ENCODE results near the gene SUMO3. TPM values are rescaled to one million over a fixed set of nuclear protein-coding genes. Genes with fewer than 3 reads are reported as not detected.

The SUMO3 gene
- total RNA-seq, 1 donor from 2014 or later = 69.0 TPM

DNA sequence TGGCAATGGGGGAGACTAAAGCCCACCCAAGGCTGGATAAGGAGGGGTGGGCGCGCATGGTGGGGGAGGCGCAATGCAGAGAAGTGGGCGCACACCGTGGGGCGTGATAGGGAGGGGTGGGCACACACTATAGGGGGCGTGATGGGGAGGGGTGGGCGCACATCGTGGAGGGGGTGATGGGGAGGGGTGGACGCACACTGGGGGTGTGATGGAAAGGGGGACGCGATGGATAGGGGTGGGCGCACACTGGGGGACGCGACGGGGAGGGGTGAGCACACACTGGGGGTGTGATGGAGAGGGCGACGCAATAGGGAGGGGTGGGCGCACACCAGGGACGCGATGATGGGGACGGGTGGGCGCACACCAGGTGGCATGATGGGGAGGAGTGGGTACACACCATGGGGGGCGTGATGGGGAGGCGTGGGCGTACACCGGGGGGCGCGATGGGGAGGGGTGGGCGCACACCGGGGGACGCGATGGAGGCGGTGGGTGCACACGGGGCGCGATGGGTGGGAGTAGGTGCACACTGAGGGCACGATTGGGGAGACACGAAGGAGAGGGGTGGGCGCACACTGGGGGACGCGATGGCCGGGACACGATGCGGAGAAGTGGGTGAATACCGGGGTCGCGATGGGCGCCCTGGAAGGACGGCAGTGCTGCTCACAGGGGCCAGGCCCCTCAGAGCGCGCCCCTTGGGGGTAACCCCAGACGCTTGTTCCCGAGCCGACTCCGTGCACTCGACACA, 929 bp downstream of the SUMO3 start:
- H3K9me3 Mint-ChIP-seq (ENCODE audit: unreplicated experiment) = peaks cover 7% of the 10 kb centered on the region
- H3K27ac Mint-ChIP-seq (ENCODE audit: unreplicated experiment) = no peak overlapping the region
- no peak for TF ChIP-seq CTCF (IDR thresholded peaks at IDR 0.05; ENCODE audit: unreplicated experiment)

GRCh38 chr21:44815852-44816628, 1.8 kb downstream of the SUMO3 start:
- H3K27me3 Mint-ChIP-seq (ENCODE audit: unreplicated experiment) = peaks cover 5% of the 10 kb centered on the region
- H3K9me3 Mint-ChIP-seq (ENCODE audit: unreplicated experiment) = peaks cover 7% of the 10 kb centered on the region
- H3K36me3 Mint-ChIP-seq (ENCODE audit: low read depth, unreplicated experiment) = peaks cover 15% of the 10 kb centered on the region
- peaks cover 8% of the 10 kb centered on the region for H3K4me1 Mint-ChIP-seq (ENCODE audit: unreplicated experiment)
- TF ChIP-seq CTCF (IDR thresholded peaks at IDR 0.05; ENCODE audit: unreplicated experiment) = no peak
- H3K4me3 Mint-ChIP-seq (ENCODE audit: unreplicated experiment) = peak overlapping the region; percentile 87
- no peak for DNase-seq (ENCODE audit: low spot score)
- H3K27ac Mint-ChIP-seq (ENCODE audit: unreplicated experiment) = no peak overlapping the region

More for the DNA sequence above, 929 bp downstream of the SUMO3 start:
- peak overlapping the region; percentile 87 for H3K4me3 Mint-ChIP-seq (ENCODE audit: unreplicated experiment)
- H3K4me1 Mint-ChIP-seq (ENCODE audit: unreplicated experiment) = peaks cover 8% of the 10 kb centered on the region
- H3K36me3 Mint-ChIP-seq (ENCODE audit: low read depth, unreplicated experiment) = peaks cover 11% of the 10 kb centered on the region
- DNase-seq (ENCODE audit: low spot score) = peak; percentile 5
- H3K27me3 Mint-ChIP-seq (ENCODE audit: unreplicated experiment) = peaks cover 5% of the 10 kb centered on the region

GRCh38 chr21:44815225-44815624, 2.6 kb downstream of the SUMO3 start:
- peaks cover 3% of the 10 kb centered on the region for H3K27me3 Mint-ChIP-seq (ENCODE audit: unreplicated experiment)
- peaks cover 15% of the 10 kb centered on the region for H3K36me3 Mint-ChIP-seq (ENCODE audit: low read depth, unreplicated experiment)
- H3K27ac Mint-ChIP-seq (ENCODE audit: unreplicated experiment) = no peak overlapping the region
- H3K4me3 Mint-ChIP-seq (ENCODE audit: unreplicated experiment) = no peak overlapping the region
- H3K4me1 Mint-ChIP-seq (ENCODE audit: unreplicated experiment) = peaks cover 8% of the 10 kb centered on the region
- no peak for TF ChIP-seq CTCF (IDR thresholded peaks at IDR 0.05; ENCODE audit: unreplicated experiment)
- DNase-seq (ENCODE audit: low spot score) = no peak
- peaks cover 7% of the 10 kb centered on the region for H3K9me3 Mint-ChIP-seq (ENCODE audit: unreplicated experiment)

DNA sequence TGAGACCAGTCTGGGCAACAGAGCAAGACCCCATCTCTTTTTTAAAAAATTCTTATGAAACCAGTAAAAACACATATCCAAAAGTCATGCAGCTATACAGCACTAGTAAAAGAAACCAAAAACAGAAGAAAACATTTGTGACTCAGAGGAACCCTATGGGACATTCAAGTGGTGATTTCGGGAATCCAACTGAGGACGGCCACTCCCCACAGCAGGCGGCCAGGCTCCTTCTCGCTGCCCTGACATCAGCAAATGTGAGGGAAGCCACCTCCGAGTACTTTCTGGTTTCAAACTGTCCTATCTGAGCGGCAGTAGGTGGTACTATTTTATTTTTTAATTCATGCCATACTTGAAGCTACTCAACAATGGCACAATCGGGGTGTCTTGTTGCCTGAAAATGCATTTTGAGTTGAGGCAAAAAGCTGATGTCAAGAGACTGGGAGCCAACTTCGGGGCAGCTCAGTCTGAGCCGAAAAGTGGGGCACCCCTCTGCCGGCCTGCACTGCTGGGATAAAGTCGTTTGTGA, 3.3 kb downstream of the SUMO3 start:
- H3K27me3 Mint-ChIP-seq (ENCODE audit: unreplicated experiment) = peaks cover 3% of the 10 kb centered on the region
- no peak overlapping the region for H3K27ac Mint-ChIP-seq (ENCODE audit: unreplicated experiment)
- H3K4me1 Mint-ChIP-seq (ENCODE audit: unreplicated experiment) = peaks cover 8% of the 10 kb centered on the region
- no peak overlapping the region for H3K4me3 Mint-ChIP-seq (ENCODE audit: unreplicated experiment)
- TF ChIP-seq CTCF (IDR thresholded peaks at IDR 0.05; ENCODE audit: unreplicated experiment) = no peak
- peaks cover 16% of the 10 kb centered on the region for H3K36me3 Mint-ChIP-seq (ENCODE audit: low read depth, unreplicated experiment)
- H3K9me3 Mint-ChIP-seq (ENCODE audit: unreplicated experiment) = peaks cover 3% of the 10 kb centered on the region
- no peak for DNase-seq (ENCODE audit: low spot score)

All from endothelial cell (in vitro differentiated cells).